ENCODE measurements around the gene BRIX1. TPM values are rescaled to one million over a fixed set of nuclear protein-coding genes. Genes with fewer than 3 reads are reported as not detected.

The BRIX1 gene
- total and polyA plus RNA-seq, 2 of the 13 experiments (the other 11 are each of a cell fraction or from before 2014, with no cell fraction given): 23.6 to 78.4 TPM

DNA sequence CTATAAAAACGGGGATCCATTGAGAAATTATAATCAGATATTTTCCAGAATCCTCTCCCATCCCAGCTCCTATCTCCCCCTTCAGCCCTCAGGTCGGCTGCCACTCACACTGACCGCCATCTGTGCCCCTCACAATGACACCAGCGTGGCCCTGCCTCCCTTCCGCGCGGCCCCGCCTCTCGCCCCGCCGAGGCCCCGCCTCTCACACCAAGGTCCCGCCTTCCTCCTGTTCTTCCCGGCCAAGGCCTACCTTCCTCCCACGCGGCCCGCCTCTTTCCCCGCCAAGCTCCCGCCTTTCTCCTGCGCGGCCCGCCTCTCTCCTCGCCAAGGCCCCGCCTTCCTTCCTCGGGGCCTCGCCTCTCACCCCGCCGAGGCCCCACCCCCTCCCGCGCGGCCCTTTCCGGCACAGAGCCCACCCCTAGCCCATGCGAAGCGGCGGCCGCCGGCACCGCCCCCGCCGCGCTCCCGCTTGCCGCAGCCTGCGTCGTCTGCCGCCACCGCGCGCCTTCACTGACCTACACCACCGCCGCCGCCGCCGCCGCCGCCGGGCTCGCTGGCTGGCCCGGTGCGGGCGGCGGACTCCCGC lies 13.7 kb downstream of the BRIX1 start, which contains the start of gene DNAJC21 (continued):
- TF ChIP-seq, protein P1, sequence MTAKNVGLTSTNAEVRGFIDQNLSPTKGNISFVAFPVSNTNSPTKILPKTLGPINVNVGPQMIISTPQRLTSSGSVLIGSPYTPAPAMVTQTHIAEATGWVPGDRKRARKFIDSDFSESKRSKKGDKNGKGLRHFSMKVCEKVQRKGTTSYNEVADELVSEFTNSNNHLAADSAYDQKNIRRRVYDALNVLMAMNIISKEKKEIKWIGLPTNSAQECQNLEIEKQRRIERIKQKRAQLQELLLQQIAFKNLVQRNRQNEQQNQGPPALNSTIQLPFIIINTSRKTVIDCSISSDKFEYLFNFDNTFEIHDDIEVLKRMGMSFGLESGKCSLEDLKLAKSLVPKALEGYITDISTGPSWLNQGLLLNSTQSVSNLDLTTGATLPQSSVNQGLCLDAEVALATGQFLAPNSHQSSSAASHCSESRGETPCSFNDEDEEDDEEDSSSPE (CRISPR knock-in tag; IDR thresholded peaks at IDR 0.05): peak; percentile 80
- peak; percentile 98 for TF ChIP-seq ZNF317 (CRISPR knock-in tag; IDR thresholded peaks at IDR 0.05)
- TF ChIP-seq, protein P2, sequence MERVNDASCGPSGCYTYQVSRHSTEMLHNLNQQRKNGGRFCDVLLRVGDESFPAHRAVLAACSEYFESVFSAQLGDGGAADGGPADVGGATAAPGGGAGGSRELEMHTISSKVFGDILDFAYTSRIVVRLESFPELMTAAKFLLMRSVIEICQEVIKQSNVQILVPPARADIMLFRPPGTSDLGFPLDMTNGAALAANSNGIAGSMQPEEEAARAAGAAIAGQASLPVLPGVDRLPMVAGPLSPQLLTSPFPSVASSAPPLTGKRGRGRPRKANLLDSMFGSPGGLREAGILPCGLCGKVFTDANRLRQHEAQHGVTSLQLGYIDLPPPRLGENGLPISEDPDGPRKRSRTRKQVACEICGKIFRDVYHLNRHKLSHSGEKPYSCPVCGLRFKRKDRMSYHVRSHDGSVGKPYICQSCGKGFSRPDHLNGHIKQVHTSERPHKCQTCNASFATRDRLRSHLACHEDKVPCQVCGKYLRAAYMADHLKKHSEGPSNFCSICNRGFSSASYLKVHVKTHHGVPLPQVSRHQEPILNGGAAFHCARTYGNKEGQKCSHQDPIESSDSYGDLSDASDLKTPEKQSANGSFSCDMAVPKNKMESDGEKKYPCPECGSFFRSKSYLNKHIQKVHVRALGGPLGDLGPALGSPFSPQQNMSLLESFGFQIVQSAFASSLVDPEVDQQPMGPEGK (CRISPR knock-in tag; IDR thresholded peaks at IDR 0.05): 0 out of 2 replicates have a peak, but pooled peaks have one; percentile 23
- peak; percentile 13; the same call in 1 of the 2 replicates for TF ChIP-seq ZNF616 (CRISPR knock-in tag; IDR thresholded peaks at IDR 0.05; ENCODE audit: low read depth)
- TF ChIP-seq, protein P3, sequence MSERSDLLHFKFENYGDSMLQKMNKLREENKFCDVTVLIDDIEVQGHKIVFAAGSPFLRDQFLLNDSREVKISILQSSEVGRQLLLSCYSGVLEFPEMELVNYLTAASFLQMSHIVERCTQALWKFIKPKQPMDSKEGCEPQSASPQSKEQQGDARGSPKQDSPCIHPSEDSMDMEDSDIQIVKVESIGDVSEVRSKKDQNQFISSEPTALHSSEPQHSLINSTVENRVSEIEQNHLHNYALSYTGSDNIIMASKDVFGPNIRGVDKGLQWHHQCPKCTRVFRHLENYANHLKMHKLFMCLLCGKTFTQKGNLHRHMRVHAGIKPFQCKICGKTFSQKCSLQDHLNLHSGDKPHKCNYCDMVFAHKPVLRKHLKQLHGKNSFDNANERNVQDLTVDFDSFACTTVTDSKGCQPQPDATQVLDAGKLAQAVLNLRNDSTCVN (CRISPR knock-in tag; IDR thresholded peaks at IDR 0.05; ENCODE audit: borderline replicate concordance): peak; percentile 58; the same call in 1 of the 2 replicates
- no peak for TF ChIP-seq ZNF598 (CRISPR knock-in tag; IDR thresholded peaks at IDR 0.05; ENCODE audit: borderline replicate concordance)
- TF ChIP-seq, protein P4, sequence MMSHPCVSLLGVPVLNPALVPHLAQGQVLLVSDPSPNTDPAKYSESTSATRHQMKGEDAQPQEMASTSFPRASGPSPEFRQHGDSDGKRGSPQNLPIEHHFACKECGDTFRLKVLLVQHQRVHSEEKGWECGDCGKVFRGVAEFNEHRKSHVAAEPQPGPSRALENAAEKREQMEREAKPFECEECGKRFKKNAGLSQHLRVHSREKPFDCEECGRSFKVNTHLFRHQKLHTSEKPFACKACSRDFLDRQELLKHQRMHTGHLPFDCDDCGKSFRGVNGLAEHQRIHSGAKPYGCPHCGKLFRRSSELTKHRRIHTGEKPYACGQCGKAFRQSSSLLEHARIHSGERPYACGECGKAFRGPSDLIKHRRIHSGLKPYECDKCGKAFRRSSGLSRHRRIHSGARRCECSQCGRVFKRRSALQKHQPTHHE (CRISPR knock-in tag; IDR thresholded peaks at IDR 0.05; ENCODE audit: borderline replicate concordance): no peak
- TF ChIP-seq, protein P5, sequence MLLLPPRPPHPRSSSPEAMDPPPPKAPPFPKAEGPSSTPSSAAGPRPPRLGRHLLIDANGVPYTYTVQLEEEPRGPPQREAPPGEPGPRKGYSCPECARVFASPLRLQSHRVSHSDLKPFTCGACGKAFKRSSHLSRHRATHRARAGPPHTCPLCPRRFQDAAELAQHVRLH (CRISPR knock-in tag; IDR thresholded peaks at IDR 0.05; ENCODE audit: borderline replicate concordance, low read depth): peak; percentile 50; the same call in 1 of the 2 replicates
- peak; percentile 42; the same call in 1 of the 2 replicates for TF ChIP-seq TAF1 (CRISPR knock-in tag; IDR thresholded peaks at IDR 0.05)
- TF ChIP-seq, protein P6, sequence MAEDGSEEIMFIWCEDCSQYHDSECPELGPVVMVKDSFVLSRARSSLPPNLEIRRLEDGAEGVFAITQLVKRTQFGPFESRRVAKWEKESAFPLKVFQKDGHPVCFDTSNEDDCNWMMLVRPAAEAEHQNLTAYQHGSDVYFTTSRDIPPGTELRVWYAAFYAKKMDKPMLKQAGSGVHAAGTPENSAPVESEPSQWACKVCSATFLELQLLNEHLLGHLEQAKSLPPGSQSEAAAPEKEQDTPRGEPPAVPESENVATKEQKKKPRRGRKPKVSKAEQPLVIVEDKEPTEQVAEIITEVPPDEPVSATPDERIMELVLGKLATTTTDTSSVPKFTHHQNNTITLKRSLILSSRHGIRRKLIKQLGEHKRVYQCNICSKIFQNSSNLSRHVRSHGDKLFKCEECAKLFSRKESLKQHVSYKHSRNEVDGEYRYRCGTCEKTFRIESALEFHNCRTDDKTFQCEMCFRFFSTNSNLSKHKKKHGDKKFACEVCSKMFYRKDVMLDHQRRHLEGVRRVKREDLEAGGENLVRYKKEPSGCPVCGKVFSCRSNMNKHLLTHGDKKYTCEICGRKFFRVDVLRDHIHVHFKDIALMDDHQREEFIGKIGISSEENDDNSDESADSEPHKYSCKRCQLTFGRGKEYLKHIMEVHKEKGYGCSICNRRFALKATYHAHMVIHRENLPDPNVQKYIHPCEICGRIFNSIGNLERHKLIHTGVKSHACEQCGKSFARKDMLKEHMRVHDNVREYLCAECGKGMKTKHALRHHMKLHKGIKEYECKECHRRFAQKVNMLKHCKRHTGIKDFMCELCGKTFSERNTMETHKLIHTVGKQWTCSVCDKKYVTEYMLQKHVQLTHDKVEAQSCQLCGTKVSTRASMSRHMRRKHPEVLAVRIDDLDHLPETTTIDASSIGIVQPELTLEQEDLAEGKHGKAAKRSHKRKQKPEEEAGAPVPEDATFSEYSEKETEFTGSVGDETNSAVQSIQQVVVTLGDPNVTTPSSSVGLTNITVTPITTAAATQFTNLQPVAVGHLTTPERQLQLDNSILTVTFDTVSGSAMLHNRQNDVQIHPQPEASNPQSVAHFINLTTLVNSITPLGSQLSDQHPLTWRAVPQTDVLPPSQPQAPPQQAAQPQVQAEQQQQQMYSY (CRISPR knock-in tag; IDR thresholded peaks at IDR 0.05): no peak
- TF ChIP-seq SAP130 (CRISPR knock-in tag; IDR thresholded peaks at IDR 0.05; ENCODE audit: low read depth): peak; percentile 67
- TF ChIP-seq HDAC1 (CRISPR knock-in tag; IDR thresholded peaks at IDR 0.05): peak; percentile 11; the same call in 1 of the 2 replicates
- TF ChIP-seq SP5 (CRISPR knock-in tag; IDR thresholded peaks at IDR 0.05; ENCODE audit: borderline replicate concordance, low read depth): peak; percentile 39; the same call in 1 of the 2 replicates
- TF ChIP-seq SP1 (IDR thresholded peaks at IDR 0.05): no peak
- peak; percentile 80 for TF ChIP-seq SP1 (CRISPR knock-in tag; IDR thresholded peaks at IDR 0.05)
- no peak for TF ChIP-seq HOXA3 (CRISPR knock-in tag; IDR thresholded peaks at IDR 0.05)
- TF ChIP-seq, protein P7, sequence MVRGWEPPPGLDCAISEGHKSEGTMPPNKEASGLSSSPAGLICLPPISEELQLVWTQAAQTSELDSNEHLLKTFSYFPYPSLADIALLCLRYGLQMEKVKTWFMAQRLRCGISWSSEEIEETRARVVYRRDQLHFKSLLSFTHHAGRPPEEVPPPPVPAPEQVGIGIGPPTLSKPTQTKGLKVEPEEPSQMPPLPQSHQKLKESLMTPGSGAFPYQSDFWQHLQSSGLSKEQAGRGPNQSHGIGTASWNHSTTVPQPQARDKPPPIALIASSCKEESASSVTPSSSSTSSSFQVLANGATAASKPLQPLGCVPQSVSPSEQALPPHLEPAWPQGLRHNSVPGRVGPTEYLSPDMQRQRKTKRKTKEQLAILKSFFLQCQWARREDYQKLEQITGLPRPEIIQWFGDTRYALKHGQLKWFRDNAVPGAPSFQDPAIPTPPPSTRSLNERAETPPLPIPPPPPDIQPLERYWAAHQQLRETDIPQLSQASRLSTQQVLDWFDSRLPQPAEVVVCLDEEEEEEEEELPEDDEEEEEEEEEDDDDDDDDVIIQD (CRISPR knock-in tag; IDR thresholded peaks at IDR 0.05; ENCODE audit: low read depth): peak; percentile 48; the same call in 1 of the 2 replicates

Data from HepG2 (cell line).